B cell (primary cell): ENCODE data around the gene AIRE.

Experiments
- CTCF ChIP-seq: fragments of 200-600 bp; IDR thresholded peaks from one replicate; pipeline ENCODE4 v1.8.0; 2022; ENCODE audit warnings: antibody characterized with exemption, mild to moderate bottlenecking
- EZH2 ChIP-seq: IDR thresholded peaks from 2 replicates; pipeline ENCODE4 v1.6.1; 2012; ENCODE audit warnings: borderline replicate concordance, low read depth, mild to moderate bottlenecking, moderate library complexity, low read length; ENCODE audit not compliant: insufficient read depth, poor library complexity, severe bottlenecking

- TF ChIP-seq CTCF = no peak
- no peak for TF ChIP-seq EZH2
Measured at GRCh38 chr21:44338971-44339910, 53.6 kb downstream of the AIRE start, which contains the start of gene CFAP410.
